A549 (cell line): ENCODE measurements around the gene TRIM37. TPM values are rescaled to one million over a fixed set of nuclear protein-coding genes. Genes with fewer than 3 reads are reported as not detected.

ENCODE experiments used
- ATAC-seq, 2 experiments: fragments of 200-7000 bp in 1 of 2; fragments of >200 bp in 1 of 2; cut with Nextera tagmentation in 1 of 2; cut with Tn5 transposase in 1 of 2; 3 replicates each; pipeline versions ENCODE4 v1.8.0 to v1.9.1; 2018 to 2020; ENCODE audit warnings: mild to moderate bottlenecking in 1 of 2, moderate library complexity in 1 of 2
- CTCF ChIA-PET: fragments of 300-600 bp; sonication (Branson Sonifier 250); formaldehyde crosslinking; extraction: SDS; loops from one replicate; lab custom pipeline; 2021; ENCODE audit warnings: antibody characterized with exemption, inconsistent platforms; lab: Yijun Ruan, JAX
- POLR2A ChIA-PET: fragments of 350-600 bp; formaldehyde crosslinking; extraction: SDS; loops from one replicate; lab custom pipeline; 2021; ENCODE audit warnings: antibody characterized with exemption, inconsistent platforms; lab: Yijun Ruan, JAX
- DNase-seq, 2 experiments: peaks; one replicate each; pipeline versions ENCODE4 v3.0.0 to v3.0.0-alpha.2; 2011 to 2016; ENCODE audit warnings: low read depth in 1 of 2, low spot score in 1 of 2
- FAIRE-seq: peaks from 2 replicates; lab custom pipeline; 2011; peaks lifted over from hg19 to GRCh38; lab: Jason Lieb, UNC
- H3K27ac ChIP-seq, 2 experiments: fragments of >200 bp; sonication (Bioruptor Twin); formaldehyde crosslinking; 3 replicates each; pipeline ENCODE4 v1.5.1; 2016 to 2017
- H3K4me1 ChIP-seq: fragments of >200 bp; sonication (Bioruptor Twin); formaldehyde crosslinking; 3 replicates; pipeline ENCODE4 v1.6.1; 2016
- H3K4me2 ChIP-seq: fragments of >200 bp; sonication (Bioruptor Twin); formaldehyde crosslinking; 3 replicates; pipeline ENCODE4 v1.6.1; 2016
- H3K4me3 ChIP-seq: fragments of >200 bp; sonication (Bioruptor Twin); formaldehyde crosslinking; 3 replicates; pipeline ENCODE4 v1.5.1; 2016
- H3K9me3 ChIP-seq: fragments of >200 bp; sonication (Bioruptor Twin); formaldehyde crosslinking; 3 replicates; pipeline ENCODE4 v1.6.1; 2016
- BCL3 ChIP-seq: fragments of >200 bp; sonication (Bioruptor Twin); formaldehyde crosslinking; IDR thresholded peaks from 3 replicates; pipeline ENCODE4 v1.6.1; 2016
- CBX8 ChIP-seq: fragments of 200-600 bp; sonication (generic); IDR thresholded peaks from 2 replicates; pipeline ENCODE4 v1.6.1; 2016
- E2F6 ChIP-seq: IDR thresholded peaks from 2 replicates; pipeline ENCODE4 v1.6.1; 2012; ENCODE audit warnings: low read depth, borderline replicate concordance
- EHMT2 ChIP-seq: fragments of 200-600 bp; sonication (generic); IDR thresholded peaks from 2 replicates; pipeline ENCODE4 v1.6.1; 2016; ENCODE audit warnings: antibody characterized with exemption, low read depth, mild to moderate bottlenecking, moderate library complexity
- ELK1 ChIP-seq: fragments of 150-350 bp; IDR thresholded peaks from 2 replicates; pipeline ENCODE4 v1.6.1; 2014; ENCODE audit warnings: low read depth, mild to moderate bottlenecking, low read length
- HOXA7 ChIP-seq: fragments of 250-450 bp; sonication (Bioruptor Pico); IDR thresholded peaks from 2 replicates; pipeline ENCODE4 v1.5.0; 2020; ENCODE audit warnings: mild to moderate bottlenecking, moderate library complexity
- KDM1A ChIP-seq: fragments of 200-600 bp; sonication (generic); IDR thresholded peaks from 2 replicates; pipeline ENCODE4 v1.6.1; 2016; ENCODE audit warnings: low read depth, mild to moderate bottlenecking
- KDM5A ChIP-seq: fragments of 200-600 bp; sonication (generic); IDR thresholded peaks from 2 replicates; pipeline ENCODE4 v1.6.1; 2016; ENCODE audit warnings: antibody characterized with exemption, mild to moderate bottlenecking
- MAFK ChIP-seq: fragments of 450-650 bp; IDR thresholded peaks from 2 replicates; pipeline ENCODE4 v1.6.1; 2014; ENCODE audit not compliant: partially characterized antibody
- MAX ChIP-seq: IDR thresholded peaks from 2 replicates; pipeline ENCODE4 v1.6.1; 2012
- POLR2A ChIP-seq: IDR thresholded peaks from 2 replicates; pipeline ENCODE4 v1.6.1; 2012; ENCODE audit warnings: mild to moderate bottlenecking, low read length
- REST ChIP-seq: fragments of 200-600 bp; sonication (generic); IDR thresholded peaks from 2 replicates; pipeline ENCODE4 v1.6.1; 2016; ENCODE audit warnings: antibody characterized with exemption, mild to moderate bottlenecking, moderate library complexity
- RFX5 ChIP-seq: fragments of 450-650 bp; IDR thresholded peaks from 2 replicates; pipeline ENCODE4 v1.7.1; 2014; ENCODE audit warnings: antibody characterized with exemption, mild to moderate bottlenecking, moderate library complexity
- TP53 ChIP-seq: fragments of 250-450 bp; sonication (Bioruptor Pico); IDR thresholded peaks from 2 replicates; pipeline ENCODE4 v1.5.0; 2021; ENCODE audit warnings: mild to moderate bottlenecking, moderate library complexity
- WGBS: methylation state at CpG from one replicate; pipeline ENCODE4 v1.1.6; 2017; ENCODE audit errors: missing lambda C conversion rate; 5-methylcytosine and 5-hydroxymethylcytosine counted together
- polyA plus RNA-seq, 4 experiments: library from polyadenylated mRNA; depleted of rRNA in 3 of 4; stranded (reverse); fragments of >200 nt; fragmentation: RNase III in 1 of 4; extraction: RNeasy Plus Mini Kit Qiagen cat#74134 plus additional on column Dnase treatment in 1 of 4; gene quantifications; 2 replicates in 3 of 4; 3 replicates in 1 of 4; pipeline ENCODE4 v1.2.3, GENCODE V29; 2011 to 2017

The TRIM37 gene
- polyA plus RNA-seq, 2 of the 4 experiments (the other 2 are of a cell fraction) = 29.4 to 56.3 TPM

- POLR2A ChIA-PET = no interaction called here
- ATAC-seq = no peak
- Histone ChIP-seq H3K27ac (no peak overlapping the region), H3K4me1 (no peaks in the 10 kb centered on the region), H3K4me2 (no peak overlapping the region), H3K4me3 (no peak overlapping the region), H3K9me3 (no peaks in the 10 kb centered on the region)
- no peak for FAIRE-seq
- DNase-seq = no peak
- WGBS = 87% methylated on average over 1 of the region's 1 CpG
- CTCF ChIA-PET = interaction anchor here (1.0 to 1.4 kb wide), 2 partner anchors 9 to 76 kb away, joined by 3 to 5 read pairs; no protein-coding TSS in a partner anchor
- no peak for TF ChIP-seq TP53
- TF ChIP-seq ELK1 = no peak
- TF ChIP-seq E2F6 = no peak
Observed at GRCh38 chr17:59049798-59050197, 56.9 kb downstream of the TRIM37 start.

- no peaks in the 10 kb centered on the region for H3K4me1 ChIP-seq
- no peak for FAIRE-seq
- DNase-seq = no peak
- no peak overlapping the region for H3K4me2 ChIP-seq
- WGBS = 79% methylated on average over 3 of the region's 3 CpGs
- no peak overlapping the region for H3K4me3 ChIP-seq
- ATAC-seq = no peak
- H3K27ac ChIP-seq = no peak overlapping the region
- TF ChIP-seq KDM1A = no peak
- TF ChIP-seq POLR2A = no peak
- POLR2A ChIA-PET = no interaction called here
- no peaks in the 10 kb centered on the region for H3K9me3 ChIP-seq
- CTCF ChIA-PET = interaction anchor here (0.9 to 1.2 kb wide), 2 partner anchors 94 to 336 kb away, joined by 3 read pairs; no protein-coding TSS in a partner anchor
Observed at GRCh38 chr17:59047616-59048015, 59.1 kb downstream of the TRIM37 start.

GRCh38 chr17:59046192-59046591, 60.5 kb downstream of the TRIM37 start:
- TF ChIP-seq KDM5A (no peak), MAFK (no peak)
- TF ChIP-seq, all 56 proteins: peak for 0
- Histone ChIP-seq H3K9me3 (no peaks in the 10 kb centered on the region), H3K4me1 (no peaks in the 10 kb centered on the region), H3K4me3 (no peak overlapping the region), H3K4me2 (no peak overlapping the region), H3K27ac (no peak overlapping the region)
- ATAC-seq (no peak), DNase-seq (no peak), FAIRE-seq (no peak)
- ChIA-PET CTCF (interaction anchor here (0.6 to 1.6 kb wide), 2 partner anchors 15 to 94 kb away, joined by 3 to 4 read pairs; no protein-coding TSS in a partner anchor), POLR2A (no interaction called here)
- WGBS = 92% methylated on average over 4 of the region's 4 CpGs

GRCh38 chr17:59038734-59039133, 67.9 kb downstream of the TRIM37 start:
- DNase-seq (no peak), ATAC-seq (peak in 1 of 2 experiments; percentile 39; a peak in 1 of 6 replicates), FAIRE-seq (peak; percentile 72)
- TF ChIP-seq CBX8 (no peak), BCL3 (no peak), RFX5 (no peak), REST (no peak), EHMT2 (no peak), ELK1 (no peak), HOXA7 (CRISPR knock-in tag) (no peak), KDM1A (no peak), MAX (no peak)
- WGBS = 93% methylated on average over 5 of the region's 5 CpGs
- no peaks in the 10 kb centered on the region for H3K9me3 ChIP-seq
- ChIA-PET CTCF (interaction anchor here (0.6 to 0.9 kb wide), 2 partner anchors 34 to 364 kb away, joined by 3 read pairs; no protein-coding TSS in a partner anchor), POLR2A (no interaction called here)
- H3K4me2 ChIP-seq = no peak overlapping the region
- no peak overlapping the region for H3K4me3 ChIP-seq
- H3K27ac ChIP-seq = no peak overlapping the region
- H3K4me1 ChIP-seq = no peaks in the 10 kb centered on the region
